ENCODE results near the gene F3. TPM values are rescaled to one million over a fixed set of nuclear protein-coding genes. Genes with fewer than 3 reads are reported as not detected.

The F3 gene
- total and polyA plus RNA-seq, 2 of the 13 experiments (the other 11 are each of a cell fraction or from before 2014, with no cell fraction given): 5.8 to 9.0 TPM

DNA sequence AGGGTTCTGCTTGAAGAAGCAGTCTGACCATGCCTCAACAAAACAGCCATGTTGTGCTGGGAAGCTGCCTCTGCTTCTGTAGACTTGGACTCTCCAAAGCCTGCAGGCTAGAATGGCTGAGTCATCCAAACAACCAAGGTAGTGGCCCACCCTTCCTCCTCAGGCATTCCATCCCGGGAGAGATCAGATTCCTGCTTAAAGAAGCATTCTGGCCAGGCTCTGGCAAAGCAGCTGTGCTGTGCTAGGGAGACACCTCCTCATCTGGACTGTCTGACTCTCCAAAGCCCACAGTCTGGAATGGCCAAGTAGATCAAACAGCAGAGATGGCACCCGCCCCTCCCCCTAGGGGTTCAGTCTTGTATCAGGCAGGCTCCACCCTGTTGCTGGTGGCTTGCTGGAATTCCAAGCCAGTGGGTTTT is 38.3 kb upstream of the F3 start (continued):
- TF ChIP-seq ZNF749 (CRISPR knock-in tag; IDR thresholded peaks at IDR 0.05; ENCODE audit: borderline replicate concordance) (no peak), ZNF430 (CRISPR knock-in tag; IDR thresholded peaks at IDR 0.05) (no peak), TBX2 (CRISPR knock-in tag; IDR thresholded peaks at IDR 0.05; ENCODE audit: borderline replicate concordance) (no peak), ZNF576 (CRISPR knock-in tag; IDR thresholded peaks at IDR 0.05) (no peak), RARA (CRISPR knock-in tag; IDR thresholded peaks at IDR 0.05) (no peak), HNF4A (CRISPR knock-in tag; IDR thresholded peaks at IDR 0.05) (0 out of 2 replicates have a peak, but pooled peaks have one; percentile 4), TSC22D2 (CRISPR knock-in tag; IDR thresholded peaks at IDR 0.05; ENCODE audit: borderline replicate concordance) (no peak), ZNF782 (CRISPR knock-in tag; IDR thresholded peaks at IDR 0.05; ENCODE audit: borderline replicate concordance) (0 out of 2 replicates have a peak, but pooled peaks have one; percentile 41), ZNF343 (CRISPR knock-in tag; IDR thresholded peaks at IDR 0.05) (no peak), ZNF256 (CRISPR knock-in tag; conservative IDR thresholded peaks at IDR 0.05) (no peak), BRD4 (CRISPR knock-in tag; IDR thresholded peaks at IDR 0.05) (0 out of 2 replicates have a peak, but pooled peaks have one; percentile 57), ZNF780A (CRISPR knock-in tag; IDR thresholded peaks at IDR 0.05) (no peak), ZFYVE20 (CRISPR knock-in tag; IDR thresholded peaks at IDR 0.05; ENCODE audit: borderline replicate concordance, low read depth) (no peak), ZNF644 (CRISPR knock-in tag; IDR thresholded peaks at IDR 0.05; ENCODE audit: low read depth) (peak; percentile 34; the same call in 1 of the 2 replicates)
- TF ChIP-seq, protein P1, sequence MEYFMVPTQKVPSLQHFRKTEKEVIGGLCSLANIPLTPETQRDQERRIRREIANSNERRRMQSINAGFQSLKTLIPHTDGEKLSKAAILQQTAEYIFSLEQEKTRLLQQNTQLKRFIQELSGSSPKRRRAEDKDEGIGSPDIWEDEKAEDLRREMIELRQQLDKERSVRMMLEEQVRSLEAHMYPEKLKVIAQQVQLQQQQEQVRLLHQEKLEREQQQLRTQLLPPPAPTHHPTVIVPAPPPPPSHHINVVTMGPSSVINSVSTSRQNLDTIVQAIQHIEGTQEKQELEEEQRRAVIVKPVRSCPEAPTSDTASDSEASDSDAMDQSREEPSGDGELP (IDR thresholded peaks at IDR 0.05; ENCODE audit: borderline replicate concordance, low read depth): 0 out of 2 replicates have a peak, but pooled peaks have one; percentile 15
